Measurements from ENCODE around the gene SLC18B1.

SLC18B1 gene

DNA sequence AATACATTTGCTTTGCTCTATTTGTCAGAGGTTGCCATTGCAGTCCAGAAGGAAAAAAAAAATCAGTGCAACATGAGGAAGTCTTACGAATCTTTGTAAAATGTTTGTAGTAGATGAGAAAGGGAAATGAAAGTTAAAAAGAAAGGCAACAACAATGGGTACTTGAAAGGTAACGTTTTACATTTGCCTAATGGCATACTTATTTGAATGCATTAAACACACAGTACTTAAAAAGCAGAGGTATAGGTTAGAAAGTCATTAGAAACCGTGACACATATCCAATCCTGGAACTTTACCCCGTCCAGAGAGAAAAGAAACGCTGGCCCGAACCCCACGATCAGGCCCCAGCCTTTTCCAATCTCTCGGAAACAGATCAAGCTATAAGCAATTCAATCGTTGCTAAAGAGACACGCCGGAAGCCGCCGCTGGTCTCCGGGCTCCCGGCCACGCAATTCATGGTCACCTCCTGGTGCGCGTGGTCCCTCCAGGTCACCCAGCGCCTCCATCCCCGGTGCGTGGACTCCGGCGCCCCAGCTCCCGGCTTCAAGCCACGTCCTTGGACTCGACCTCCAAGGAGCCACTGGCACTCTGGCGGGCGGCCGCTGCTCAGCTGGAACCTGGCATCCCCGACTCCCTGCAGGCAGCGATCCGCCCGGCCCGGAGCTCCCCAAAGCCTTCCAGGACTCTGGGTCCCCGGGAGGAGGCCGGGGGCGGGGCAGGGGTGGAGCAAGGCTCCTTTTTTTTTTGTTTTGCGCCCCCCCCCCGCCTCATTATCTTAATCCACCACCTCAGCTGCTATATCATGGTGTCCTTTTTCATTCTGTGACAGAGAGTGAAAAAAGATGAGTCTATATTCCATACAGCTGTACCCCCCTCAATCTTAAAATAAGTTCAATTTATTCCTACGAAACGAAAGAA is at the start of gene SLC18B1:
Gene SLC18B1 (minus strand): TSS at position 687 of the 918 bp plus-strand sequence. CDS start 181 bp downstream, at position 506.
- DNase-seq (ENCODE audit: low read depth in 2 of 2): no peak

DNA sequence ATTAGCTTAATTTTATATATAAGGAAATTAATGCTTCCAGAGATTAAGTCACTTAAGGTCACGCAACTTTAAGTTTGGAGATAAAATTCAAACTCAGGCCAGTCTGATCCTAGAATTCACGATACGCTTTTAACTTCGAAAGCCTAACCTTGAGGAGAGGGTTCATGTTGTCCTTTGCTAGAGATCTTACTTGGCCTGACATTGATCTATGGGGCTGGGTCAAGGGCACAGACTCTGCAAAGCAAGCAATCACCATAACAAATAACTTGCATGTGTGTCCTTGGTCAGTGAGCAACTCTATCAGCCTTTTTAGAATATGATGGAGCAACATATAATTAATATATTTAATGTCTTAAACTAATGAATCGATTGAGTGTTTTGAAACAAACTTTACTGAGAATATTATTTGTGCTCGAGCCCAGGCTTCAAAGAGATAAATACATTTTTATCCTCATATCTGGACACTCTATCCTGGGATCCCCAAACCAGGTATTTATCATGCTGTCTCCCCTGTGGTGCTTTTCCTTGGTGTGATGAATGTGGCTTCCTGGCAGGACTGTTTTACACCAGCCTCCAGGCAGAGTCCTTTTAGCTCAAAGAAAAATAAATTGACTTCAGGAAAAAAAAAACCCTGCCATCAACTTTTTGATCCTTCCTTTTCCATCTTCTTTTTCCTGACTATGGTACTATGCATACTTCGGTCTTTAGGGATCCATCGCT is 45.0 kb upstream of the SLC18B1 start:
- no peak for DNase-seq (ENCODE audit: low read depth in 2 of 2)

DNA sequence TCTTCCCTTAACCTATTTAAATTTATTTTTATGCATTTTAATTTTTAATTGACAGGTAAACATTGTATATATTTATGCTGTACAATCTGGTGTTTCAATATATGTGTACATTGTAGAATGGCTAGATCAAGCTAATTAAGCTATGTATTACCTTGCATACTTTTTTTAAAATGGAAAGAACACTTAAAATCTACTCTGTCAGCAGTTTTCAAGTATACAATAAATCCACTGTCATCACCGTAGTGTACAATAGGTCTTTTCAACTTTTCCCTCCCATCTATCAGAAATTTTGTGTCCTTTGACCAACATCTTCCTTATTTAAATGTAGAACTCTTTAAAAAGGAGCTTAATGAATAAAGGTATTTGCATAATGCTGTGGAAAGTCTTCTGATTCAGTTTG is 43.5 kb upstream of the SLC18B1 start:
- no peak for DNase-seq (ENCODE audit: low read depth in 2 of 2)

DNA sequence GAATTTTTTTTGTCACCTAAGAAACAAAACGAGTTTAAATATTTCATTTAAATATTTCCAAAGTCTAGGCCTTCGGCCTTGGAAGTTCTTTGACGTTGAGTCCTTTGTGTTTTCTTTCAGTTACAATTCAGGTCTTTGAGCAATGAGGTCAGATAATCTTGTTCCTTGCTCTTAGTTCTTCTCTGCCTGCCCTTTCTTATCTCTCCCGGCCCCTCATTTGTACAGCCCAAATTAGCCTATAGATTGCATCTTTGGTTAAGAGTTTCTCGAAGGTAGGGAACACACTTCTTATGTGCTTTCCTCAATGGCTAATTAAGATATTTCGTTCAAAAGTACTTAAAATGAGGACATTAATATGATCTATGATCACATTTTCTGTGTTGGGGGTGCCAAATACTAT is 34.5 kb upstream of the SLC18B1 start:
- DNase-seq (ENCODE audit: low read depth in 2 of 2): no peak

DNA sequence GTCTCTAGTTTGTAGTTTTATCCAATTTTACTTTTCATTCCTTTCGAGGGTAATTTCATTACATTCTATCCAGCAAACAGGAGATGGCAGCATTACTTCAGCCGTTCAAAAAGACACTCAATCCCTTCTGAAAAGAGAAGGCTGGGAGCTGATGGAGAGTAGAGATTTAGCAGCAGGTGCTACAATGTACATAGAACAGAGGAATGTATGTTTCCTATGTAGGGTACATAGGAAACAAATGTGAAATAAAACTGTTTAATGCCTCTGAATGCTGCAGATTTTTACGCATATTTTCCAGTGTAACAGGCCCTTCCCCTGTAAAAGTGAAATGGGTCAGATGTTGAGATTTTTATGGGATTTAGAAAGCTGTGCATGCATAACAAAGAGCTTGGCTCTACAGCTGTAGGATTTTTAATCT is 31.9 kb upstream of the SLC18B1 start:
- DNase-seq (ENCODE audit: low read depth in 2 of 2): no peak

DNA sequence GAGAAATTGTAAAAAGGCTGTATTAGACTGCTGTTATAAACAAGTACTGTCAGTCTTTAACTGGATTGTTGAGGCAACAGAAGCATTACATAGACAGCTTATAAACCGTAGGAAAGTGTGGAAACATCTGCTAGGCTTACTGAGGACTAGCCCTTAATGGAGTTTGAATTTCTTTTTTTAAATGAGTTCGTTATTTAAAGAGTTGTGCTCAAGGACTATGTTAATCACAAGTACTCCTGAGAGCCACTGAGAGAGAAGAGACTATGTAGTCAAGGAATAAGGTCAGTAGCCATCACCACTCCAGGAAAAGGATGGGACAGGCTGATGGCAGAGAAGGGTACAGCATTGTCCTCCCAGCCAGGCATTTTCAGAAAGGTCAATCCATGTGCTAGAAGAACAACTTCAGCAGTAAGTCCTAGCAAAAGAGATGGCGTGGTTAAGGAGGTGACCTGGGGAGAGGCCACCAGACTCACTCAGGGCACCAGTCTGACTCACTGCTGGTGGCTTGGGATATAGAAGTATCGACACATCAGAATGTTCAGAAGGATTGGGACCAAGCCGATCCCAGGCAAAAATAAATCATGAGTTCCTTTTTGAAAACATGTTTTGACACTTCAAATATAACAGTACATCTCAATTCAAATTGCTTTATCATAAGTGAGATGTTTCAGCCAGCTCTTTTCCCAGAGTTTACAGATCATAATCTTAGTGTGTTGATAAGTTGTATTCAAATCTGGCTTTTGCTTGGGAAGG is 22.4 kb upstream of the SLC18B1 start:
- DNase-seq (ENCODE audit: low read depth in 2 of 2): no peak

DNA sequence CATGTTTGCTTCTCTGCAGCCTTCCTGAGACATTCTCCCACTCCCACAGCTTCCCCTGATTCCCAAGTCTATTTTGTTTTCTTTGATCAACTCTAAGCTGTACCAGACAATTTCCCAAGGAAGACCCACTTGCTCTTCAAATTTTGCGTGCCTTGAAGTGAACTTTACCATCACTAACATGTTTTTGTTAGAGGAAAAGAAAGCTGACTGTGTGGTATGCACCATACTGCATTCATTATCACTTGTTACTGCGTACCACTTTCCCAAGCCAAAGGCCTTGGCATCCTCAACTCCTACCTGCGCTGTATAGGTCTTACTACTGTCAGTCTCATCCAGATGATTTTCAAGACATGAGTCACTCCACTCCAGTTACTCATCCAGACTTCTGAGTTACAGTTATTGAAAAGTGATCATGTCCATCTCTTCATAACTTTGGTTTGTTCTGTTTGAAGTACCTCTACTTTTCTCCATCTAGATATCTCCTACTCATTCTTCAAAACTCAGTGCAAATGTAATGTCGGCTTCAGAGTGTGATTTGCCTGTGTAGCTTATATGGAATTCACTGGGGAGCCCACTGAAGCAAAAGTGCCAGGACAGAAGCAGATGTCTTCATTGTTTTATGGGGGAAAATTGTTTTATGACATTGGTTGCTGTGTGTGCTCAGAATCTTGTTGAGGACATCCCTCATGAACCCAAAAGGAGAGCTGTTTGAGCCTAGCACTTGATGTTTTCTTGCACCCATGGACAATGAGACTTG is 21.1 kb upstream of the SLC18B1 start:
- DNase-seq (ENCODE audit: low read depth in 2 of 2): no peak

DNA sequence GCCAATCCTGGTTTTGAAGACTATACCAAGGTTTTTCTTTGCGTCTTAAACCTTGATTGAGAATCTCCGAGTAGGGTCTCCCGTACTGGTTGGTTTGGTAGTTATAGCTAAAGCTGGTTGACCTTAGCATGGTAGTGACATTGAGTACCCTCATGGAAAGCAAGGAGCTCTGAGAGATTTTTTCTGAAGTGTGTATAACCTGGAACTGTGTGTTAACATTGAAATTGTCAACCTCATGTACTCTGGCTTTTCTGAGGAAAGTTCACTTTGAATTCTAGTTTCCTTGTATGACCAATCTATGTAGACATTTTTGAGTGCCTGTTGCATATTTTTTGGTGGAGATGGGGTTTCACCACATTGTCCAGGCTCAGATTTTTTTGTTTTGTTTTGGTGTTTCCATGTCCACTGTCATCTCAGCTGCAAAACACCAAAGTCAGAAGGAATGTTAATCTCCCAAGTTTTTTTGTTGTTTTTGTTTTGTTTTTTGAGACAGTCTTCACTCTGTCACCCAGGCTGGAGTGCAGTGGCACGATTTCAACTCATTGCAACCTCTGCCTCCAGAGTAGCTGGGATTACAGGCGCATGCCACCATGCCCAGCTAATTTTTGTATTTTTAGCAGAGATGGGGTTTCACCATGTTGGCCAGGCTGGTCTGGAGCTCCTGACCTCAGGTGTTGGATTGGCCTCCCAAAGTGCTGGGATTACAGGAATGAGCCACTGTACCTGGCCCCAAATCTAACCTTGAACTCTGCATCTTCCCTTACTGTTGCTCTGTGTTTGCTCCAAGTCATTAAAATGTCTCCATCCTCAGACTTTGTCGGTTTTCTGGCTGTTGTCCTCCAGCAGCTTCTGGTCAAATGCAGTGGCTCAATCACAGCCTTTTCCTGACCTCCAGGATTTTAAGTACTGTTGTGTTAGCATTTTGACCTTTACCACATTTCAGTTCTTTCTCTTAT is 20.2 kb upstream of the SLC18B1 start:
- DNase-seq (ENCODE audit: low read depth in 2 of 2): no peak

DNA sequence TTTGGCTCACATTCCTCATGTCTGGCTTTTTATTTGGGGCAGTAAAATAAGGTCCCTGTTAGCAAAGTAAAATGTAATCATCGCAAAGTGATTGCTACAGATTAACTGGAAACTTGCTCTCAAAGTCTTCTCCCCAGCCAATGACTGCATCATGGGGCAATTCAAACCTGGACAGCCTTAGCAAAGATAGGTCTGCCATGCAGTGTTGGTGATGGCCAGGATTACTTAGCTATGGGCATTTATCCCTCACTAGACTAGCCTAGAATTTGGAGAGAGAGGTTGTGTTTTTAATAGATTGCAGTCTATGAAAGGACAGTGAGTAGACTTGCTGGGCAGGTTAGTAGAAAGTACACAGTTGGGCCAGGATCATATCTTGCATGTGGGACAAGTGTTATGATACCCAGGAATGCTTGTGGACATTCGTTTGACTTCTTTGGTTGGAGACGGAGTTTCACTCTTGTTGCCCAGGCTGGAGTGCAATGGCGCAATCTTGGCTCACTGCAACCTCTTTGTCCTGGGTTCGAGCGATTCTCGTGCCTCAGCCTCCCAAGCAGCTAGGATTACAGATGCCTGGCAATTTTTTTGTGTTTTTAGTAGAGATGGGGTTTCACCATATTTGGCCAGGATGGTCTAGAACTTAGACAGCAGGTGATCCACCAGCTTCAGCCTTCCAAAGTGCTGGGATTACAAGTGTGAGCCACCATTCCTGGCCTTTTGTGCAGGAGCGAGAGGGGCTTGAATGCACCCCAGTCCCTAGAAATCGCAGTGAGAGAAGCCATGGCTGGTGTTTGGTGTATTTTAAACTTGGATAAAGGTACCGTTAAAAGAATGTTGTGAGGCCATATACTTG is 19.3 kb upstream of the SLC18B1 start:
- no peak for DNase-seq (ENCODE audit: low read depth in 2 of 2)

DNA sequence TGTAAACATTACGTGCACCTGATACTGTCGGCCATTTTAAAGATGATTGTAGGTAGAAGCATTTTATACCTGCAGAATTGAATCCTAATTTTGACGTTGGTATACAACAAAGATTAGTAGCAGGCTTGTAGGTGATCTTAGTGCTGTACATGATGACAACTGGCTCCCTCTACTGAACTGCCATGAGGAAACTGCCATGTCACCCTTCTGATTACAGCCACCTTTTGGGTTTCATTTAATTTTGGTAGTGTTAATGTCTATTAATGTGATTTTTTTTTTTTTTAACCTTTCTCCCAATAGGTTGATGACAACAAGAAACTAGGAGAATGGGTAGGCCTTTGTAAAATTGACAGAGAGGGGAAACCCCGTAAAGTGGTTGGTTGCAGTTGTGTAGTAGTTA is 18.2 kb upstream of the SLC18B1 start:
- no peak for DNase-seq (ENCODE audit: low read depth in 2 of 2)

DNA sequence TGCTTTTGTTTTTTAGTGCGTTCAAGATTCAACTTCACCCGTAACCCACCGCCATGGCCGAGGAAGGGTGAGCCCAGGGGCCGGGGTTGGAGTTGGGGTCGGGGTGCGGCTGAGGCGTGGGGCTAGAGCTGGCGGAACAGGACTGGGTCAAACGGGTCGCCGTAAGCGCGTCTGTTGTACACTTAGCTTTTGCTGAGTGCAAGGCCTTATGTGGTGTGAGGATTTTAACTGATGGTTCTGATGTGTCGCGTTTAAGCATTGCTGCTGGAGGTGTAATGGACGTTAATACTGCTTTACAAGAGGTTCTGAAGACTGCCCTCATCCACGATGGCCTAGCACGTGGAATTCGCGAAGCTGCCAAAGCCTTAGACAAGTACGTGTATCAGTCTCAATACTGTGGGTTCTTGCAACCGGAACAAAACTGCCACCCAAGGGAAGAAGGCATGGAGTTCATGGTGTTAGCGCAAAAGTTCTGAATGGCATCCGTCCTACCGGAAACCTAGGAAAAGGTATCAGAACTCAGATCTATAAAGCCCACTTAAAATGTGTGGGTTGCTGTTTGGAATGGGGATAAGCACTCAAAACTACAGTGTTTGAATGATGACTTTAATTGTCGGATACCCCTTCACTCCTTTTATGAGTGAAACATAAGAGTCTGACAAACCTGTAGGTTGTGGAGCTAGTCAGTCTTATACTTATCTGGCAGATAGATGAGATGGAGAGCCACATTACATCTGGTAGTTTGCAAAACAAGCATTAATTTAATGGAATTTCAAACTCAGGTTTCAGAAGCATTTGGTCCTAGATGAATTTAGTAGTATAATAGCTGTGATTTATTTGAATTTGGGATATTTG is 16.5 kb upstream of the SLC18B1 start:
- DNase-seq (ENCODE audit: low read depth in 2 of 2): no peak

DNA sequence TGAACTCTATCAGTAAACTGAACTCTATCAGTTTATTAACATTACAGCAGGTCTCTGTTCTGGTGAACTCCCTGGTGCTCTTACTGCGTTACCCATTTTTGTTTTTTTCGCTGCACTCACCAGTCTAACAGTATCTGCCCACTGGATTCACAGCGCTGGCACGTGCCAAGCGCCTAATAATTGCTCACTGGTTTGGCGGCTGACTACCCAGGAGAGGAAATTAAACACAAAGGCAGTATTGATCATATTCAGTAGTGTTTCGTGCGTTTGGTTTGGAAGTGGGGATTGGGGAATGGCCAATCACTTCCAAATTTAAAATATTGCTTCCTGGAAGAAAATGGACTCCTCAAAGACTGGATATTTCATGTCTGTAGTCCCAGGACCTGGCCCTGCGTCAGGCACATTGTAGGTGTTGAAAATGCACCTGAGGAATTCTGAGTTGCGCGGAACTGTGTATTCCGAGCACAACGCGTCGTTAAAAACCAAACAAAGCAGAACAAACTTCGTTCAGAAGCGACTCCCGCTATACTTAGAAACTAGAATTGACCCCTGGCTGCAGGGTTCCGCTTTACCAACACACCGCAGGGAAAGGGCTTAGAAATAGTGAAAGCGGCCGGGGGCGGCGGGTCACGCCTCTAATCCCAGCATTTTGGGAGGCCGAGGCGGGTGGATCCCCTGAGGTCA is 14.9 kb upstream of the SLC18B1 start:
- DNase-seq (ENCODE audit: low read depth in 2 of 2): no peak

DNA sequence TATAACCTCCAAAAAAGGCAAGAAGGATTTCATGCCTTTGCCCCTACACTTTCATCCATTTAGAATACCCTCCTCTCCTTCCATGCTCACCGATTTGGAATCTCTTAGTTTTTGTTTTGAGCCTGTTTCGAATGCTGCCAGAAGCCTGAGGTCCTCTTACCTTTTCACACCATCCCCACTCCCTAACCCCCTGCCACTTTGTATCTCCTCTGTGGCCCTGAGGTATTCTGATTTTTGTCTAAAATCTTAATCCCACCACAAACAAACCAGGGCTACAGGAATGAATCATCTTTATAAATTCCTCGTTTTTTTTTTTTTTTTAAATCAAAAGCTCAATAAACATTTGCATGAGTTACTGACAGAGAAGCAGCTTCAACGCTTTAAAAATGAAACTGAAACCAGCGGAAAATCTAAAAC is 14.3 kb upstream of the SLC18B1 start:
- DNase-seq (ENCODE audit: low read depth in 2 of 2): no peak

DNA sequence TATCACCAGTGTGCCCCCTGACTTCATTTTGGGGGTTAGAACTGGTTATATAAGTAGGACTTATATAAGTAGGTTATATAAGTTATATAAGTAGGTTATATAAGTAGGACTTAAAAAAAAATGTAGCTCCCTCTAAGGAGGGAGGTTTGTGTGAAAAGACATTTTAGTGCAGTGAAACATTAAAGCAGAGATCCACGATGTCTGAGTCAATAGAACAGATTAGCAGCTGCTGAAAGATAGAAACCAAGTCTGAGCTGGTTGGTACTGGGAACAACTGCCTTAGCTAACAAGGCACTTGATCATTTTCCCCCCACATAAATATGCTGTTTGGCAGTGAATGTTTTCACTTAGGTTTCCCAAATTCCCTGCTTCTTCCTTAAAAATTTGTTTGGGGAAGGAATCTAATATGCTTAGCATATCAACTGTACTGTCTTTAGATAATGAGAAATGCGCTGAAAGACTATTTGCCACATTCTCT is 13.9 kb upstream of the SLC18B1 start:
- DNase-seq (ENCODE audit: low read depth in 2 of 2): no peak

DNA sequence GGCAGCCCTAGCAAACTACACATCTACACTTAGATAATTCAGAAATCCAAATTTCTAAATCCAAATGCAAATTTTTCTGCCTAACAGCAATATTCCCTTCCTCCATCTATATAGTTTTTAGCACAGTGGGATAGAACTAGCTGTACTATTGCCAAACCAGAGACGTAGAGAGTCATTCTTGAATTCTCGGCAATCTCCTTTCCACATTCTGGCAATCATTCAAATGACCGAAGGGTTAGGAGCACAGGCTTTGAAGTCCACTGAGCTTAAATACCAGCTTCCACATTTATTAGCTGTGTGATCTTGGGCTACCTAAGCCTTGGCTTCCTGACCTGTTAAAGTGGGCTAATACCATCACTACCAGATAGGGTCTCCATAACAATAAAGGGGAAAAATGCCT is 12.8 kb upstream of the SLC18B1 start:
- DNase-seq (ENCODE audit: low read depth in 2 of 2): no peak

DNA sequence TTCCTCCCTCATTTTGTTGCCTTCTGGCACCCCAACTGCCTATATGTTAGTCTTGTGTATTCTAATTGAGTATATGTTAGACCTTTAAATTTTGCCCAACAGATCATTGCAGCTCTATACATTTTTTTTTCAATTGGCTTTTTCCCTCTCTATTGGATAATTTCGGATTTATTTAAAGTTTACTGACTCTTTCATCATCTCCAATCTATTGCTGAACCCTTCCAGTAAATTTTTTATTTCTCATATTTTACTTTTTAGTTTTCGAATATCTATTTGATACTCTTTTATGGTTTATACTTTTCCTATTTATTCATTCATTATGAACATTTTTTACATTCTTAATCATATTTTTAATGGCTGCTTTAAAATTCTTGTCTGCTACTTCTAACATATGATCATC is 7.1 kb upstream of the SLC18B1 start:
- DNase-seq (ENCODE audit: low read depth in 2 of 2): no peak

DNA sequence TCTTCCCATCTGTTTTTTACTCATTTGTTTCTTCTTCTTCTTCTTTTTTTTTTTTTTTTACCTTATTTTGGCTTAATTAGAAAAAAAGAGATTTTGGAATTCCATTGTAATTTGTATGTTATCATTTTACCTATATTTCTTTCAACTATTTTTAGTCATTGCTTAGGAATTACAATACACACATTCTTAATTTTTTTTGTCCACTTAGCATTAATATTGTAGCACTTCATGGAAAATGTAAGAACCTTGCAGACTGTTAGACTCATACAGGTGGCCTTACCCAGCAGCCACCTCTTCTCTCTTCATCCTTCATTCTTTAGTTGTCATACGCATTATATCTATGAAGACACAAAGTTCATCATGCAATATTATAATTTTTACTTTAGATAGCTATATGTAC is 5.8 kb upstream of the SLC18B1 start:
- no peak for DNase-seq (ENCODE audit: low read depth in 2 of 2)

DNA sequence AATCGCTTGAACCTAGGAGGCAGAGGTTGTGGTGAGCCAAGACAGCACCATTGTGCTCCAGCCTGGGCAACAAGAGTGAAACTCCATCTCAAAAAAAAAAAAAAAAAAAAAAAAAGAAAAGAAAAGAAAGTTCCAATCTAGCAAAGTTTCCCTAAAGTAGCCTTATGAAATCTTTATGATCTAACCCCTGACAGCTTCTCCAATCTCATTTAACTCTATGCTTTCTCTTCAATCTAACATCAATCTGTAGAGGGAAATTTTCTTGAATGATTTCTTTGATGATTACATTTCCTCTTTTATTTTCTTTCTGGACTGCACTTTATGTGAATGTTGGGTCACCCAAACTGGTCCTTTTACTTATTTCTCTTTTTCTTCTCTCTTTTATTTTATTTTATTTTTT is 2.2 kb upstream of the SLC18B1 start:
- no peak for DNase-seq (ENCODE audit: low read depth in 2 of 2)
